HAP-1 (cell line): ENCODE results near the gene HPD.
"Not testable (repeated sequence)": the region's sequence is repeated elsewhere in the genome, so short reads cannot be mapped to it uniquely, and the experiment has no call there.

ENCODE experiments used
- DNase-seq, 2 experiments: peaks; one replicate each; pipeline ENCODE4 v3.0.0-alpha.2; 2016 to 2020; ENCODE audit warnings: low spot score in 2 of 2
- H3K27me3 ChIP-seq: fragments of 250-450 bp; sonication (Bioruptor Pico); 2 replicates; pipeline ENCODE4 v1.5.1; 2020; ENCODE audit warnings: low read depth, mild to moderate bottlenecking, moderate library complexity
- H3K36me3 ChIP-seq: fragments of 250-450 bp; sonication (Bioruptor Pico); replicated peaks from 2 replicates; pipeline ENCODE4 v1.5.1; 2020; ENCODE audit warnings: mild to moderate bottlenecking
- H3K4me1 ChIP-seq: fragments of 250-450 bp; sonication (Bioruptor Pico); 2 replicates; pipeline ENCODE4 v1.5.1; 2020; ENCODE audit warnings: mild to moderate bottlenecking
- H3K4me3 ChIP-seq: fragments of 250-450 bp; sonication (Bioruptor Pico); 2 replicates; pipeline ENCODE4 v1.5.1; 2020; ENCODE audit warnings: mild to moderate bottlenecking, moderate library complexity
- H3K9me3 ChIP-seq: fragments of 250-450 bp; sonication (Bioruptor Pico); 2 replicates; pipeline ENCODE4 v1.5.1; 2020; ENCODE audit warnings: mild to moderate bottlenecking, moderate library complexity
- in situ Hi-C: fragments of 300-500 bp; cut with MboI; formaldehyde crosslinking; loops from 3 replicates; pipeline ENCODE4 v1.14.3; 2020; ENCODE audit warnings: low sequenced_read_pairs, inconsistent platforms, mixed read lengths

HPD gene

DNA sequence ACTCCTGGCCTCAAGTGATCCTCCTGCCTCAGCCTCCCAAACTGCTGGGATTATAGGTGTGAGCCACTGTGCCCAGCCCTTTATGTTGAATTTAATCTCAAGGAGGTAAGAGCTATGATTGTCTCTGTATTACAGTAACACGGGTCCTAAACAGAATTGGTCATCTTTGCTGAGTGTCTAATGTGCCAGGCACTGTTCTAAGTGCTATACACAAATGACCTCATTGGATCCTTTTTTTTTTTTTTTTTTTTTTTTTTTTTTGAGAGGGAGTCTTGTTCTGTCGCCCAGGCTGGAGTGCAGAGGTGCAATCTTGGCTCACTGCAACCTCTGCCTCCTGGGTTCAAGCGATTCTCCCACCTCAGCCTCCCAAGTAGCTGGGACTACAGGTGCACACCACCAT is 6.3 kb downstream of the HPD start:
- H3K27me3 ChIP-seq, DNase-seq, H3K9me3 ChIP-seq, H3K4me1 ChIP-seq, H3K4me3 ChIP-seq, H3K36me3 ChIP-seq, in situ Hi-C loops: not testable (repeated sequence)

DNA sequence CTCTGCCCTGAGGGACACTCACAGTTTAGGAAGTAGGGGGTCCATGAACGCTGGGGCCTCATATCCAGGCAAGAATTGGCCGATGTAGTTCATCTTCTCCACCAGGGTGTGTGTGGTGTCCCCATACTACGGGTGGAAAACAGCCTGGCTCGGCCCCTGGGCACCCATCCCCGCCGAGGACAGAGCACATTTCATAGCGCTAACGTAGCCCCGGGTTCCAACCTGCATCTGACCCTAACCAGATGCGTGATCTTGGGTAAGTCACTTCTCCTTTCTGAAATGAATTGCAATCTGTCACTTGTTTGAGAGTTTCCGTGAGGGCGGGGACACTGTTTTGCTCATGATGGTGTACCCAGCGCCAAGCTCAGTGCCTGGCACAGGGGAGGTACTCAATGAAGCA is 9.0 kb downstream of the HPD start:
- no peak for DNase-seq
- in situ Hi-C loops: no loop called here
- Histone ChIP-seq H3K9me3 (no peaks in the 10 kb centered on the region), H3K36me3 (no peaks in the 10 kb centered on the region), H3K27me3 (no peaks in the 10 kb centered on the region), H3K4me3 (no peak overlapping the region), H3K4me1 (no peaks in the 10 kb centered on the region)

GRCh38 chr12:121849211-121849610 is 9.4 kb downstream of the HPD start:
- no peaks in the 10 kb centered on the region for H3K4me1 ChIP-seq
- H3K9me3 ChIP-seq: no peaks in the 10 kb centered on the region
- no peak overlapping the region for H3K4me3 ChIP-seq
- no peaks in the 10 kb centered on the region for H3K36me3 ChIP-seq
- no peak for DNase-seq
- no peaks in the 10 kb centered on the region for H3K27me3 ChIP-seq
- in situ Hi-C loops: no loop called here

DNA sequence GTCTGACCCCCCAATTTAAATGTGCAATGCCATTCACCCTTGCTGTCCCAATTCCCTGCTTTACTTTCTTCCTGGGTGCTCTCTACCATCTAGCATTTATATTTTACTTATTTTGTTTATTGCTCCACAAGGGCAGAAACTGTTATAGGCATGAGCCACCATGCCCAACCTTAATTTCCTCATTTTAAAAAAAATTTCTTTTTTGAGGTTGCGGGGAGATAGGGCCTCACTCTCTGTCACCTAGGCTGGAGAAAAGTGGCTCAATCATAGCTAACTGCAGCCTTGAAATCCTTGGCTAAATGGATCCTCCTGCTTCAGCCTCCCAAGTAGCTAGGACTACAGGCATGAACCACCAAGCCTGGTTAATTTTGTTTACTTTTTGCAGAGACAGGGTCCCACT is 13.0 kb downstream of the HPD start:
- H3K27me3 ChIP-seq: no peaks in the 10 kb centered on the region
- in situ Hi-C loops: no loop called here
- no peaks in the 10 kb centered on the region for H3K36me3 ChIP-seq
- H3K4me3 ChIP-seq: no peak overlapping the region
- H3K4me1 ChIP-seq: no peaks in the 10 kb centered on the region
- DNase-seq: no peak
- H3K9me3 ChIP-seq: no peaks in the 10 kb centered on the region

DNA sequence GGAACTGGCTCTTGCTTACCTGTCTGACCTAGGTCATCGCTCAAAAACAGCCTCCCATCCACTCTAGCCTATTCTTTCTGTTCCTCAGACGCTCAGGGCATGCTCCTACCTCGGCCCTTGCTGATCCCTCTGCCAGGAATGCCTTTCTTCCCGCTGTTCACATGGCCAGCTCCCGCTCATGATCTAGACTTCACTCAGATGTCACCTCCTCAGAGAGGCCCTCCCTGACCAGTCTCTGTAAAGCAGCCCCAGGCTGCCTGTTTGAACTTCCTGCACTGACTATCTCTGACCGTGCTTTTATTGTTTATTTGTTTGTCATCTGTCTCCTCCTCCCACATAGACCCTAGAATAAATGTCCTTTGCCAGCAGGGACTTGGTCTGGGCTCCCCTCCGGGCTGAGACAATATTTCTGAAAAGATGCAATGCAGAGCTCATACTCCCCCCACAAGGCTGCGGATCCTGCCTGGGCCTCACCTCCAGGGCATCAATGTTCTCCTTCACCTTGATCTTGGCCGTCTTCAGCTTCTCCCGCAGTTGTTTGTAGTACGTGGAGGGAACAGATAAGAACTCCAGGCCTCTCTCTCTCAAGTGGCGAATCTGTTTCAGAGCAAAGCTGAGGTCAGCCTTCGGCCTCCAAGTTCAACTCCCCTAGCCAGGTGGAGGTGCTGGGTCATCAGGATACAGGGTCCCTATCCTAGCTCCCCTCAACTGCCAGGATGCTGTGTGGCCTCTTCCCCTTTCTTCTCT is 15.2 kb downstream of the HPD start:
- no peak for DNase-seq
- Histone ChIP-seq H3K9me3 (no peaks in the 10 kb centered on the region; the same call in 1 of the 2 replicates), H3K4me1 (peaks cover 5% of the 10 kb centered on the region), H3K27me3 (no peaks in the 10 kb centered on the region), H3K36me3 (no peaks in the 10 kb centered on the region), H3K4me3 (no peak overlapping the region)
- in situ Hi-C loops: no loop called here

GRCh38 chr12:121839993-121840761 is 18.5 kb downstream of the HPD start:
- Histone ChIP-seq H3K9me3 (no peaks in the 10 kb centered on the region; the same call in 1 of the 2 replicates), H3K4me1 (peaks cover 5% of the 10 kb centered on the region), H3K36me3 (no peaks in the 10 kb centered on the region), H3K4me3 (peak overlapping the region; percentile 62), H3K27me3 (no peaks in the 10 kb centered on the region)
- in situ Hi-C loops: no loop called here
- no peak for DNase-seq

DNA sequence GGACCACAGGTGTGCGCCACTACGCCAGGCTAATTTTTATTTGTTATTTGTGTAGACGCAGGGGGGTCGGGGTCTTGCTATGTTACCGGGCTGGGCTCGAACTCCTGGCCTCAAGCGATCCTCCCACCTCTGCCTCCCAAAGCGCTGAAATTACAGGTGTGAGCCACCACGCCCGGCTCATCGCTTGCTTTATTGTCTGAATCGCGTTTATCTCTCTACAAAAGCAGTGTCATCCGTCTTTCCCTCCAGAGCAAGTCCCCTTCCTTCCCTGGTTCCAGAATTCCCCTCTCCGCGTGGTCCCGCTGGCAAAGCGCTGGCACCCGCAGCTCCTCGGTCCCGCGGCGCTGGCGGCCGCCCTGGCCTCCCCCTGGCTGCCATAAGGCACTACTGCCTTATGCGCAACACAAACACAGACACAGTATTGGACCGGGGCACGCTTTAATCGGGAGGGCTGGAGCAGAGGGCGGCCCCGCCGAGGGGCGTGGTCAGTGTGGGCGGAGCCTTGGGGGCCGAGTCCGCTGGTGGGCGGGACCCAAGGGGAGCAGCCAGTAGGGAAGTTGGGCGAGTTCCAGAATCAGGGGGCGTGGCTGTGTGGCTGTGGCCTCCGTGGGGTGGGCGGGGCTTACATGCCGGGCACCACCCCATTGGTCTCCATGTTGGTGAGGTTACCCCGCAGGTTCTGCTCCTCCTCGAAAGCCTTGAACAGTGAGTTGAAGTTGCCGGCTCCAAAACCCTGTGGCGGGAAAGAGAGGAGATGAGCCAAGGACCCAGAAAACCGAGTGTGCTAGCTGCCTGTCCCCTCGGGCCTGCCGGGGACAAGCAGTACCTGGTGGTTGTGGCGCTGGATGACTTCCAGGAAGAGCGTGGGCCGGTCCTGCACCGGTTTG is 19.3 kb downstream of the HPD start:
- Histone ChIP-seq H3K4me3 (peak overlapping the region; percentile 62), H3K27me3 (no peaks in the 10 kb centered on the region), H3K9me3 (no peaks in the 10 kb centered on the region; the same call in 1 of the 2 replicates), H3K4me1 (peaks cover 5% of the 10 kb centered on the region), H3K36me3 (no peaks in the 10 kb centered on the region)
- in situ Hi-C loops: no loop called here
- DNase-seq: peak; percentile 95 to 100

DNA sequence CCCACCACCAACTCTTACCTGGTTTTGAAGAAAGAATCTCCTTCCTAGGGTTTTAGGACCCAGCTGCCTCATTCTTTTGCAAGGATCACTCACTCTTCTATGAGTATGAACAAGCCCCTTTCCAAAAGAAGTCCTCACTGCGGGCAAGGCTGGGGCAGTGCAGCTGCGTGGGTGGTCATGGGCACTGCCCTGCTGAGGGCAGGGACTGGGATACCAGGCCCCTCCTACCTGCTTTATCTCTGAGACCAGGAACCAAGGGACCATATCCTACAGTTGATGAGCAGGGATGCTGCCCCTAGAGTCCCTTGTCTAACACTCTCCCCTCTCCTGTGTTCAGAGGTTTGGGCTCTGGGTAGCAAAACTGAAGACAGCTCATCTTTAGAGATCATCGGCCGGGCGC is 20.5 kb downstream of the HPD start:
- no peaks in the 10 kb centered on the region for H3K36me3 ChIP-seq
- in situ Hi-C loops: no loop called here
- no peak overlapping the region for H3K4me3 ChIP-seq
- H3K27me3 ChIP-seq: no peaks in the 10 kb centered on the region
- H3K4me1 ChIP-seq: peaks cover 5% of the 10 kb centered on the region
- no peak for DNase-seq
- H3K9me3 ChIP-seq: no peaks in the 10 kb centered on the region; the same call in 1 of the 2 replicates

GRCh38 chr12:121837680-121838079 is 21.0 kb downstream of the HPD start:
- Histone ChIP-seq H3K9me3 (no peaks in the 10 kb centered on the region; the same call in 1 of the 2 replicates), H3K27me3 (no peaks in the 10 kb centered on the region), H3K4me3 (no peak overlapping the region), H3K4me1 (peaks cover 5% of the 10 kb centered on the region), H3K36me3 (no peaks in the 10 kb centered on the region)
- no peak for DNase-seq
- in situ Hi-C loops: no loop called here

- in situ Hi-C loops: no loop called here
- H3K4me3 ChIP-seq: no peak overlapping the region
- no peaks in the 10 kb centered on the region for H3K9me3 ChIP-seq
- peaks cover 5% of the 10 kb centered on the region for H3K4me1 ChIP-seq
- H3K36me3 ChIP-seq: peaks cover 34% of the 10 kb centered on the region
- no peak for DNase-seq
- no peaks in the 10 kb centered on the region for H3K27me3 ChIP-seq
These were observed 27.0 kb downstream of the HPD start for GRCh38 chr12:121831571-121832245.

DNA sequence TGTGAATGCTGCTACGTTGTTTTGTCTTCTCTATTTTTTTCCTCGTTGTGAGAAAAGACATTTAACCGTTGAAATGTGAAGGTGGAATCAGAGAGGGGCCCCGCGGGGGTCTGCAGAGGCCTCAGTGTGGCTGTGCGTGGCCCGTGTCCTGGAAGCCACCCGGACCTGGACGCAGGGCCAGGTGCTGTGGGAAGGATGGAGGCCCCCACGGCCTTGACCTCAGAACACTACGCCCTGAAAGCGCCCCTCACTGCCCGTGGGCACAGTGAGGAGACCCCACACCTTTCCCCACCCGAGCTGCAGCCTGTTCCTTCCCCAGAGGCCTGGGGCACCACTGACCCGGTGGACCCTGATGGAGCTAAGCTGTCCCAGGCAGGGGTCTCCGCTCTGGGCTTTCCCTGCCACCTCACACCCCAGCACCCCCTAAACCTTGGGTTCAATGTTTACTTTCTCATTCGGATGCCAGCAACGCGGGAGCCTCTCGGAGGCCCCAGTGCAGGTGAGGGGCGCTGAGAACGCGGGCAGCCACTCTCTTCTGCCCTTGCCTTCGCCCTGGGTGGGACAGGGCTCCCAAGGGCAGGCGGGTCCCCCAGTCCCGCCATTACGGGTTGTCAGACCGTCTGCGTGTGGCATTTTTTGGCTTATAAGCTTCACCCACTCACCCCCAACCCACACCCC is 27.9 kb downstream of the HPD start:
- peaks cover 41% of the 10 kb centered on the region for H3K36me3 ChIP-seq

GRCh38 chr12:121830134-121830533 is 28.5 kb downstream of the HPD start:
- no peak for DNase-seq
- no peaks in the 10 kb centered on the region for H3K27me3 ChIP-seq
- in situ Hi-C loops: no loop called here
- no peaks in the 10 kb centered on the region for H3K9me3 ChIP-seq
- peaks cover 5% of the 10 kb centered on the region for H3K4me1 ChIP-seq
- no peak overlapping the region for H3K4me3 ChIP-seq
- H3K36me3 ChIP-seq: peaks cover 41% of the 10 kb centered on the region

More for the DNA sequence above, 27.9 kb downstream of the HPD start:
- in situ Hi-C loops: no loop called here
- Histone ChIP-seq H3K9me3 (no peaks in the 10 kb centered on the region), H3K4me3 (no peak overlapping the region), H3K27me3 (no peaks in the 10 kb centered on the region), H3K4me1 (peaks cover 5% of the 10 kb centered on the region)
- no peak for DNase-seq
